Activated naive CD8-positive, alpha-beta T cell (primary cell): ENCODE data around the gene ENPP3.

ENCODE experiments used
- H3K27ac Mint-ChIP-seq: one replicate; pipeline ENCODE4 v1.8.0; 2021; ENCODE audit warnings: mixed read lengths
- H3K27me3 Mint-ChIP-seq: one replicate; pipeline ENCODE4 v1.8.0; 2021; ENCODE audit warnings: mixed read lengths
- H3K36me3 Mint-ChIP-seq: one replicate; pipeline ENCODE4 v1.8.0; 2021; ENCODE audit warnings: mixed read lengths
- H3K4me1 Mint-ChIP-seq: one replicate; pipeline ENCODE4 v1.8.0; 2021; ENCODE audit warnings: low read depth, mixed read lengths
- H3K4me3 Mint-ChIP-seq: one replicate; pipeline ENCODE4 v1.8.0; 2021; ENCODE audit warnings: mild to moderate bottlenecking, mixed read lengths
- H3K9me3 Mint-ChIP-seq: one replicate; pipeline ENCODE4 v1.8.0; 2021; ENCODE audit warnings: low read depth, mixed read lengths

The ENPP3 gene

DNA sequence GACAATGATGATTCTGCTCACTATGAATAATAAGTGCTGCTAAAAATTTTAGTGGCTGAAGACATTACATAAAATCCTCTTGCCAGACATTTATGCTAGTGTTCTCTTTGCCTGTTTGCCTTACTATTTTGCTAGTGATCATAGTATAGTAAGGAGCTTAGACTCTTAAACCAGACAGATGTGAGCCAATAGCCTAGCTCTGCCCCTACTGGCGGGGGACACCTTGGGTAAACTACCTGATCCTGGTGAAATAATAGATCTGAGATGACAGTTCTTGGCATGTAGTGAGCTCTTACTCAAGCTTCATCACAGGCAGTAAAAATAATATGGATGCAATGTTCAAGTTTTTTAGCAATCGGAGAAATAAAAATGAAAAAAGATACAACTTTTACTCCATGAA lies 18.8 kb downstream of the ENPP3 start:
- H3K27ac Mint-ChIP-seq = no peak overlapping the region
- no peak overlapping the region for H3K4me3 Mint-ChIP-seq
- H3K9me3 Mint-ChIP-seq = no peaks in the 10 kb centered on the region
- no peaks in the 10 kb centered on the region for H3K36me3 Mint-ChIP-seq
- no peaks in the 10 kb centered on the region for H3K27me3 Mint-ChIP-seq
- no peaks in the 10 kb centered on the region for H3K4me1 Mint-ChIP-seq

DNA sequence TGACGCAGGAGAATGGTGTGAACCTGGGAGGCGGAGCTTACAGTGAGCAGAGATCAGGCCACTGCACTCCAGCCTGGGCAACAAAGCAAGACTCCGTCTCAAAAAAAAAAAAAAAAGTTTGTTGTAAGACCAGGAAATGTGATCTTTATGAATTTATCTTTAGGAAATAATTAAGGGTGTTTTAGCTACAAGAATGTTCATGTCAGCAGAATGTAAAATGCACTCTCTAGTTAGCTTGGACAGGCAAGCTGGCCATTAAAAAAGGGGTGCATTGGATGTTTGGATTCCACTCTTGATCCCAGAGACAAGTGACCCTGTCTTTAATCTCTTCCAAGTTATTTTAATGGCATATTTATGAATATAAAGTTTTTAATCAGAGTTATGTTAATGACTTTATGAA lies 19.6 kb downstream of the ENPP3 start:
- peaks cover under 1% of the 10 kb centered on the region for H3K36me3 Mint-ChIP-seq
- no peaks in the 10 kb centered on the region for H3K9me3 Mint-ChIP-seq
- no peak overlapping the region for H3K4me3 Mint-ChIP-seq
- no peaks in the 10 kb centered on the region for H3K27me3 Mint-ChIP-seq
- H3K27ac Mint-ChIP-seq = no peak overlapping the region
- no peaks in the 10 kb centered on the region for H3K4me1 Mint-ChIP-seq

DNA sequence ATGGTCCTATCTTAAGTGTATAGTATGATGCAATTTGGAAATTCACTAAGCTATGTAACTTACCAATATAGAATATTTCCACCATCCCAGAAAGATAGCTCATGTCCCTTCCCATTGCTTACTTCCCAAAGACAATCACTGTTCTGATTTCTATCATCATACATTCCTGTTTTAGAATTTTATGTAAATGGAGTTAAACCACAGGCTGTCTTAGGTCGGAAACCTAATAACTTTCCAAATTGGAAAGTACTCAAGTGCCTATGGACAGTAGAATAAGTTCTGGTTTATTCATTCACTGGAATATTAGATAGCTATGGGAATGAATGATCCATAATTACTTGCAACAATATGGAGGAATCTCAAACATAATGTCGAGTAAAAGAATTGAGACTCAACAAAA lies 20.1 kb downstream of the ENPP3 start:
- Mint-ChIP-seq H3K4me3 (no peak overlapping the region), H3K4me1 (no peaks in the 10 kb centered on the region), H3K36me3 (peaks cover 3% of the 10 kb centered on the region), H3K9me3 (no peaks in the 10 kb centered on the region), H3K27me3 (no peaks in the 10 kb centered on the region), H3K27ac (no peak overlapping the region)

DNA sequence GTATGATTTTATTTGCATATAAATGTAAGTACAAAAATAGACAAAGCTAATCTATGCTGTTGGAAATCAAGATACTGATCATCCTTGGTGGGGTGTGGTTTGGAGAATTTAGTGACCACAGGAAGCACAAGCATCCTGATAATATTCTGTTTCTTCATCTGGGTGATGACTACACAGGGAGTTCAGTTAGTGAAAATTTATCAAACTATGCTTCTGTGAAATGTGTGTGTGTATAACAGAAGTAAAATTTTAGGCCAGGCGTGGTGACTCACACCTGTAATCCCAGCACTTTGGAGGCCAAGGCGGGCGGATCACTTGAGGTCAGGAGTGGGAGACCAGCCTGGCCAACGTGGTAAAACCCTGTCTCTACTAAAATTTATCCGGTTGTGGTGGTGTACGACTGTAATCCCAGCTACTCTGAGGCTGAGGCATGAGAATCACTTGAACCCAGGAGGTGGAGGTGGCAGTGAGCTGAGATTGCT lies 20.6 kb downstream of the ENPP3 start:
- H3K36me3 Mint-ChIP-seq = peaks cover 3% of the 10 kb centered on the region
- no peak overlapping the region for H3K27ac Mint-ChIP-seq
- no peaks in the 10 kb centered on the region for H3K4me1 Mint-ChIP-seq
- no peaks in the 10 kb centered on the region for H3K9me3 Mint-ChIP-seq
- no peaks in the 10 kb centered on the region for H3K27me3 Mint-ChIP-seq
- H3K4me3 Mint-ChIP-seq = no peak overlapping the region

GRCh38 chr6:131658287-131658686 lies 21.2 kb downstream of the ENPP3 start:
- Mint-ChIP-seq H3K27me3 (no peaks in the 10 kb centered on the region), H3K36me3 (peaks cover 3% of the 10 kb centered on the region), H3K4me1 (no peaks in the 10 kb centered on the region), H3K27ac (no peak overlapping the region), H3K9me3 (no peaks in the 10 kb centered on the region), H3K4me3 (no peak overlapping the region)

DNA sequence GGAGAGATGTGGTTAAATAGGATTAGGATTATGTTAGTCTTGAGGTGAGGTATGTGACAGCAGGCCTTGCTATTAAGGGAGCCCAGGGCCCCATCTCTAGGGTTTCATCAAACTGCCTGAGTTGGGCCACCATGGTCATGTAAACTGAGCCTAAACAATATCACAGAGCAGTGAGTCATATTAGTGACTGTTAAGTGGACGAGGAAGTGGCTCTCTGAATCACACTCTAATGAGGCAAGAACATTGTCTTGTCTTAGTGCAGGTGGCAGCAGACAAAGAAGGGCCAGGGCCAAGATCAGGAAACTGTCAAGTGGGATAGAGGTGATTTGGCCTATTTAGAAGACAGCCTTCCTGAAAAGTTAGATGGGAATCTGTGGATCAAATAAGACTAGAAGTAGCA lies 23.1 kb downstream of the ENPP3 start:
- peaks cover 3% of the 10 kb centered on the region for H3K36me3 Mint-ChIP-seq
- H3K9me3 Mint-ChIP-seq = no peaks in the 10 kb centered on the region
- H3K27me3 Mint-ChIP-seq = no peaks in the 10 kb centered on the region
- H3K4me1 Mint-ChIP-seq = no peaks in the 10 kb centered on the region
- no peak overlapping the region for H3K27ac Mint-ChIP-seq
- no peak overlapping the region for H3K4me3 Mint-ChIP-seq

DNA sequence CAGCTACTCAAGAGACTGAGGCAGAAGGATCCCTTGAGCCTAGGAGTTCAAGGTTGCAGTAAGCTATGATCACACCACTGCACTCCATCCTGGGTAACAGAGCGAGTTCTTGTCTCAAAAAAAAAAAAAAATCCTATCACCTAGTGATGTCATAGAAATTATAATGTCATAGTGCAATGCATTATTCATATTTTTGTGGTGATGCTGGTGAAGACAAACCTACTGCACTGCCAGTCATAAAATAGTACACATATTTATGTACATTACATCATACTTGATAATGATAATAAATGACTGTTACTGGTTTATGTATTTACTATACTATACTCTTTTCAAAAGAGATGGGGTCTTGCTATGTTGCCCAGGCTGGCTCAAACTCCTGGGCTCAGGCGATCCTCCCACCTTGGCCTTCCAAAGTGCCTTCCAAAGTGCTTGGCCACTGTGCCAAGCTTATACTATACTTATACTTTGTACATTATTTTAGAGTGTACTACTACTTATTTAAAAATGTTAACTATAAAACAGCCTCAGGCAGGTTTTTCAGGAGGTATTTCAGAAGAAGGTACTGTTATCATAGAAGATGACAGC lies 26.6 kb downstream of the ENPP3 start:
- H3K36me3 Mint-ChIP-seq = peaks cover 3% of the 10 kb centered on the region

DNA sequence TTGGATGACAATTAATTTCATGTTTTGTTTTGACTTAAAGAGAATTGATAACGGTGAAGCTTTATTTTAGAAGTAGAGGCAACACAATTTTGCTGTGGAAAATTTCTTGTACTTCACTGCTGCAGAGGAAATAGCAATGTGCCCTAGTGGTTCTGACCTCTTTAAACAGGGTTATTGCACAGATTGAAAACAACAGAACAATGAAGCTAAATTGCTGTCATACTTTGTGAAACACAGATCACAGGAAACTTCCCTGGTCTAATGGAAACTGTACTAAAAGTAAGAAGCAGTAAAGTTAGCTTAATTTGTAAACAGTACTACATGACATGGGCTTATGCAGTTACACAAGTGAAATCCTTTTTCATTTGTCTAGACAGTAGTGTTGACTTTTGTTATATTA lies 32.8 kb downstream of the ENPP3 start:
- Mint-ChIP-seq H3K27ac (no peak overlapping the region), H3K36me3 (no peaks in the 10 kb centered on the region), H3K4me3 (no peak overlapping the region), H3K4me1 (no peaks in the 10 kb centered on the region), H3K9me3 (no peaks in the 10 kb centered on the region), H3K27me3 (no peaks in the 10 kb centered on the region)

More for the DNA sequence above, 26.6 kb downstream of the ENPP3 start:
- Mint-ChIP-seq H3K4me1 (no peaks in the 10 kb centered on the region), H3K27ac (no peak overlapping the region), H3K9me3 (no peaks in the 10 kb centered on the region), H3K4me3 (no peak overlapping the region), H3K27me3 (no peaks in the 10 kb centered on the region)

GRCh38 chr6:131673184-131673583 lies 36.1 kb downstream of the ENPP3 start:
- Mint-ChIP-seq H3K9me3 (no peaks in the 10 kb centered on the region), H3K36me3 (no peaks in the 10 kb centered on the region), H3K27ac (no peak overlapping the region), H3K27me3 (no peaks in the 10 kb centered on the region), H3K4me3 (no peak overlapping the region), H3K4me1 (no peaks in the 10 kb centered on the region)

- Mint-ChIP-seq H3K4me3 (no peak overlapping the region), H3K27ac (no peak overlapping the region), H3K36me3 (no peaks in the 10 kb centered on the region), H3K27me3 (no peaks in the 10 kb centered on the region), H3K9me3 (no peaks in the 10 kb centered on the region), H3K4me1 (no peaks in the 10 kb centered on the region)
Measured at GRCh38 chr6:131678442-131678841, 41.3 kb downstream of the ENPP3 start.

- Mint-ChIP-seq H3K27me3 (no peaks in the 10 kb centered on the region), H3K4me1 (no peaks in the 10 kb centered on the region), H3K4me3 (no peak overlapping the region), H3K36me3 (no peaks in the 10 kb centered on the region), H3K9me3 (no peaks in the 10 kb centered on the region), H3K27ac (no peak overlapping the region)
Measured at GRCh38 chr6:131680868-131681267, 43.8 kb downstream of the ENPP3 start.

DNA sequence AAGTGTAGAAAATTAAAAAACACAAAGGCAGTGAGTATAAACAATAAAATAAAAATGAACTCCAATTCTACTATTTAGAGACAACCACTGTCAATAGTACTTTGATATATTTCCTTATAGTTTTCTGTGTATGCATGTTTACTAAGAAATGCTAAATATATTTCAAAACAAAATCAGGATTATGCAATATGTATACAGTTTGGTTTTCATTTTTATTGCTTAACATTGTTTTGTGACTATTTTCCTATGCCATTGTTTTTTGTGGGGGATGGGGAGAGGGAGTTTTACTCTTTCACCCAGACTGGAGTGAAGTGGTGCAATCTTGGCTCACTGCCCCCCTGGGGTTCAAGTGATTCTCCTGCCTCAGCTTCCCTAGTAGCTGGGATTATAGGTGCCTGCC lies 44.5 kb downstream of the ENPP3 start:
- Mint-ChIP-seq H3K4me1 (no peaks in the 10 kb centered on the region), H3K27ac (no peak overlapping the region), H3K4me3 (no peak overlapping the region), H3K36me3 (peaks cover 1% of the 10 kb centered on the region), H3K9me3 (no peaks in the 10 kb centered on the region), H3K27me3 (no peaks in the 10 kb centered on the region)

DNA sequence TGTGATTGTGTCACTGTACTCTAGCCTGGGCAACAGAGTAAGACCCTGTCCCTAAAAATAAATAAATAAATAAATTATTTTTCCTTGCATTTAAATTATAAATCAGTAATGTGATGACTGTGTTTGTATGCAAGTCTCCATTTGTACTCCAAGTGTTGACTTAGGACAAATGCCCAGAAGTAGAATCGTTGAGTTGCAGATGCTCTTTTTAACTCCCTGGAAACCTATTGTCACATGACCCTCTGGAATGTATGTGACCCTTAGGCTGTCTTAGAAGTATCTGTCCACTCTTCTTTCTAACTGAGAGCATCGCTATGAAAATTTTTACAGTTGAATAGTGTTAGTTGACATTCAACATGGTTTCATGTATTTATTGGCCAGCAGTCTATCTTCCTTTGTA lies 45.3 kb downstream of the ENPP3 start:
- H3K27me3 Mint-ChIP-seq = no peaks in the 10 kb centered on the region
- no peak overlapping the region for H3K27ac Mint-ChIP-seq
- H3K36me3 Mint-ChIP-seq = peaks cover 4% of the 10 kb centered on the region
- H3K4me1 Mint-ChIP-seq = no peaks in the 10 kb centered on the region
- H3K4me3 Mint-ChIP-seq = no peak overlapping the region
- H3K9me3 Mint-ChIP-seq = no peaks in the 10 kb centered on the region

DNA sequence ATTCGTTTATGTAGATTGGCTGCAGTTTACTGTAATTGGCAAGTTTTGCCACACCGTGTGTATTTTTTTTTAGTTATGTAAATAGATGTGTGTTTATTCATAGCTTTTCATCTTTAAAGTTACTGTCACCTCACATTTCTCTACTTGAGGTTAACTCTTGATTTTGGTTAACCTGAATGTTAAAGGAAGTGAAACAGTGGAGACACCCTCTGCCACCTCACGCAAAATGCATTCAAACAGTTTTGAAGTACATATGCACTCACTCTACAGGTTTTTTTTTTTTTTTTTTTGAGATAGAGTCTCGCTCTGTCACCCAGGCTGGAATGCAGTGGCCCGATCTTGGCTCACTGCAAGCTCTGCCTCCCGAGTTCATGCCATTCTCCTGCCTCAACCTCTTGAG lies 46.4 kb downstream of the ENPP3 start:
- no peaks in the 10 kb centered on the region for H3K4me1 Mint-ChIP-seq
- no peaks in the 10 kb centered on the region for H3K27me3 Mint-ChIP-seq
- no peak overlapping the region for H3K4me3 Mint-ChIP-seq
- H3K36me3 Mint-ChIP-seq = peaks cover 4% of the 10 kb centered on the region
- no peaks in the 10 kb centered on the region for H3K9me3 Mint-ChIP-seq
- H3K27ac Mint-ChIP-seq = no peak overlapping the region

GRCh38 chr6:131685266-131685780 lies 48.2 kb downstream of the ENPP3 start:
- no peaks in the 10 kb centered on the region for H3K27me3 Mint-ChIP-seq
- no peaks in the 10 kb centered on the region for H3K4me1 Mint-ChIP-seq
- H3K9me3 Mint-ChIP-seq = no peaks in the 10 kb centered on the region
- H3K36me3 Mint-ChIP-seq = peaks cover 6% of the 10 kb centered on the region
- no peak overlapping the region for H3K4me3 Mint-ChIP-seq
- H3K27ac Mint-ChIP-seq = no peak overlapping the region

DNA sequence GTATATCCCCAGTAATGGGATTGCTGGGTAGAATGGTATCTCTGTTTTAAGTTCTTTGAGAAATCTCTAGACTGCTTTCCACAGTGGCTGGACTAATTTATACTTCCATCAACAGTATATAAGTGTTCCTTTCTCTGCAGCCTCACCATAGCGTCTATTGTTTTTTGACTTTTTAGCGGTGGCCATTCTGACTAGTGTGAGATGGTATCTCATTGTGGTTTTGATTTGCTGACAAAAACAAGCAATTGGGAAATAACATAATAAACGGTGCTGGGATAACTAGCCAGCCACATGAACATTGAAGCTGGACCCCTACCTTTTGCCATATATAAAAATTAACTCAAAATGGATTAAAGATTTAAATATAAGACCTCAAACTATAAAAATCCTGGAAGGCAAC lies 49.9 kb downstream of the ENPP3 start:
- Mint-ChIP-seq H3K9me3 (no peaks in the 10 kb centered on the region), H3K36me3 (peaks cover 6% of the 10 kb centered on the region), H3K27ac (no peak overlapping the region), H3K27me3 (no peaks in the 10 kb centered on the region), H3K4me3 (no peak overlapping the region), H3K4me1 (no peaks in the 10 kb centered on the region)
